HL-60 (cell line): ENCODE measurements around the gene COG2.

Source experiments
- GABPA ChIP-seq: IDR thresholded peaks from 2 replicates; pipeline ENCODE4 v1.6.1; 2012; ENCODE audit warnings: low read depth
- POLR2AphosphoS5 ChIP-seq: IDR thresholded peaks from 2 replicates; pipeline ENCODE4 v1.6.1; 2012; ENCODE audit warnings: low read depth
- SPI1 ChIP-seq: IDR thresholded peaks from 2 replicates; pipeline ENCODE4 v1.6.1; 2012; ENCODE audit warnings: low read depth, mild to moderate bottlenecking, borderline replicate concordance
- TF ChIP-seq, protein P1 (sequence below): IDR thresholded peaks from one replicate; pipeline ENCODE4 v1.5.1; 2011; ENCODE audit warnings: low read length, control low read depth, inconsistent platforms; ENCODE audit not compliant: insufficient read depth
- TF ChIP-seq, protein P2 (sequence below): IDR thresholded peaks from 2 replicates; pipeline ENCODE4 v1.6.1; 2012; ENCODE audit warnings: low read depth; ENCODE audit not compliant: insufficient replicate concordance

DNA sequence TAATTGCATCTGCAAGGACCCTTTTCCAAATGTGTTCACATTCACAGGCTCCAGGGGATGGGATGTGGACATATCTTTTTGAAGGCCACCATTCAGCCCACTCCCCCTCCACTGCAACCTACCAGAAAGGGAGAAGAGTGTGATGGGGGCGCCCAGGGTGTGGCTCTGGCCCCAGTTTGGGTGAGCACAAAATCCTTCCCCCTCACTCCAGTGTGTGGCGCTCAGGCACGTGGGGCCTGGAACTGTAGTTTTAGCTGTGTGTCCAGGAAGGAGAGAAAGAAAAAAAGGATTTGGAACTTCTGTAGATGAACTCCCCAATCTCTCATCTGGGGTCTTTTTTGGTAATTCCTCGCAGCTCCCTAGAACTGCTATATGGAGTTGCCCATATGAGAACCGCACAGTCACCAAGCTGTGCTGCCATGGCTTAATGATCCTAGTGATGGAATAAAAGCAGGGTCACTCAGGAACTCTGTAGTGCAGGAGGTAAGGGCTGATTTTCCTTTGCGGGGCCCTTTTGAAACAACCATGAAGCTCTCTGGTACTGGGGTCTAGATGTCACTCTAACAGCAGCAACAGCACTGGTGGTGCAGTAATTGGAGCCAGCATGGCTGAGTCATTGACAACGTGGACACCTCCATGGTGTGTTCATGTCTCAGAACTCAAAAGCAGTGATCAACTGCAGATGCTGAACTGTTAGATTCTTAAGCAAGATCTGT, 54.6 kb downstream of the COG2 start:
- TF ChIP-seq, protein P1, sequence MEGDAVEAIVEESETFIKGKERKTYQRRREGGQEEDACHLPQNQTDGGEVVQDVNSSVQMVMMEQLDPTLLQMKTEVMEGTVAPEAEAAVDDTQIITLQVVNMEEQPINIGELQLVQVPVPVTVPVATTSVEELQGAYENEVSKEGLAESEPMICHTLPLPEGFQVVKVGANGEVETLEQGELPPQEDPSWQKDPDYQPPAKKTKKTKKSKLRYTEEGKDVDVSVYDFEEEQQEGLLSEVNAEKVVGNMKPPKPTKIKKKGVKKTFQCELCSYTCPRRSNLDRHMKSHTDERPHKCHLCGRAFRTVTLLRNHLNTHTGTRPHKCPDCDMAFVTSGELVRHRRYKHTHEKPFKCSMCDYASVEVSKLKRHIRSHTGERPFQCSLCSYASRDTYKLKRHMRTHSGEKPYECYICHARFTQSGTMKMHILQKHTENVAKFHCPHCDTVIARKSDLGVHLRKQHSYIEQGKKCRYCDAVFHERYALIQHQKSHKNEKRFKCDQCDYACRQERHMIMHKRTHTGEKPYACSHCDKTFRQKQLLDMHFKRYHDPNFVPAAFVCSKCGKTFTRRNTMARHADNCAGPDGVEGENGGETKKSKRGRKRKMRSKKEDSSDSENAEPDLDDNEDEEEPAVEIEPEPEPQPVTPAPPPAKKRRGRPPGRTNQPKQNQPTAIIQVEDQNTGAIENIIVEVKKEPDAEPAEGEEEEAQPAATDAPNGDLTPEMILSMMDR: no peak
- no peak for TF ChIP-seq POLR2AphosphoS5
- TF ChIP-seq, protein P2, sequence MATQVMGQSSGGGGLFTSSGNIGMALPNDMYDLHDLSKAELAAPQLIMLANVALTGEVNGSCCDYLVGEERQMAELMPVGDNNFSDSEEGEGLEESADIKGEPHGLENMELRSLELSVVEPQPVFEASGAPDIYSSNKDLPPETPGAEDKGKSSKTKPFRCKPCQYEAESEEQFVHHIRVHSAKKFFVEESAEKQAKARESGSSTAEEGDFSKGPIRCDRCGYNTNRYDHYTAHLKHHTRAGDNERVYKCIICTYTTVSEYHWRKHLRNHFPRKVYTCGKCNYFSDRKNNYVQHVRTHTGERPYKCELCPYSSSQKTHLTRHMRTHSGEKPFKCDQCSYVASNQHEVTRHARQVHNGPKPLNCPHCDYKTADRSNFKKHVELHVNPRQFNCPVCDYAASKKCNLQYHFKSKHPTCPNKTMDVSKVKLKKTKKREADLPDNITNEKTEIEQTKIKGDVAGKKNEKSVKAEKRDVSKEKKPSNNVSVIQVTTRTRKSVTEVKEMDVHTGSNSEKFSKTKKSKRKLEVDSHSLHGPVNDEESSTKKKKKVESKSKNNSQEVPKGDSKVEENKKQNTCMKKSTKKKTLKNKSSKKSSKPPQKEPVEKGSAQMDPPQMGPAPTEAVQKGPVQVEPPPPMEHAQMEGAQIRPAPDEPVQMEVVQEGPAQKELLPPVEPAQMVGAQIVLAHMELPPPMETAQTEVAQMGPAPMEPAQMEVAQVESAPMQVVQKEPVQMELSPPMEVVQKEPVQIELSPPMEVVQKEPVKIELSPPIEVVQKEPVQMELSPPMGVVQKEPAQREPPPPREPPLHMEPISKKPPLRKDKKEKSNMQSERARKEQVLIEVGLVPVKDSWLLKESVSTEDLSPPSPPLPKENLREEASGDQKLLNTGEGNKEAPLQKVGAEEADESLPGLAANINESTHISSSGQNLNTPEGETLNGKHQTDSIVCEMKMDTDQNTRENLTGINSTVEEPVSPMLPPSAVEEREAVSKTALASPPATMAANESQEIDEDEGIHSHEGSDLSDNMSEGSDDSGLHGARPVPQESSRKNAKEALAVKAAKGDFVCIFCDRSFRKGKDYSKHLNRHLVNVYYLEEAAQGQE: no peak
- TF ChIP-seq SPI1: no peak
- no peak for TF ChIP-seq GABPA
